GM12892 (cell line): Measurements from ENCODE around the gene IL9R.
"Not testable (repeated sequence)": the region's sequence is repeated elsewhere in the genome, so short reads cannot be mapped to it uniquely, and the experiment has no call there.

ENCODE experiments used
- POLR2A ChIP-seq: IDR thresholded peaks from 2 replicates; pipeline ENCODE4 v1.6.1; 2011; ENCODE audit warnings: low read depth, low read length, control low read depth
- POLR2AphosphoS5 ChIP-seq: IDR thresholded peaks from 2 replicates; pipeline ENCODE4 v1.6.1; 2011; ENCODE audit warnings: low read depth, low read length, control low read depth
- TAF1 ChIP-seq: IDR thresholded peaks from 2 replicates; pipeline ENCODE4 v1.6.1; 2011; ENCODE audit warnings: low read depth, mild to moderate bottlenecking, control low read depth, low read length, borderline replicate concordance

- TF ChIP-seq POLR2A, POLR2AphosphoS5, TAF1: not testable (repeated sequence)
Observed at GRCh38 chrX:155999751-156000150, 2.3 kb downstream of the IL9R start.
